Fibroblast of mammary gland (primary cell): ENCODE measurements around the gene SPRR1A.

Experiments
- DNase-seq: peaks from one replicate; pipeline ENCODE4 v3.0.0-alpha.2; 2010; ENCODE audit warnings: low read depth
- H3K4me3 ChIP-seq: 2 replicates; pipeline ENCODE4 v1.5.1; 2011; ENCODE audit warnings: low read depth, mild to moderate bottlenecking, low read length, moderate library complexity; ENCODE audit not compliant: control insufficient read depth
- TF ChIP-seq, protein P1 (sequence below): conservative IDR thresholded peaks from 2 replicates; pipeline ENCODE4 v1.5.1; 2011; ENCODE audit warnings: low read depth, low read length, inconsistent platforms; ENCODE audit not compliant: control insufficient read depth, insufficient read depth

The SPRR1A gene

DNA sequence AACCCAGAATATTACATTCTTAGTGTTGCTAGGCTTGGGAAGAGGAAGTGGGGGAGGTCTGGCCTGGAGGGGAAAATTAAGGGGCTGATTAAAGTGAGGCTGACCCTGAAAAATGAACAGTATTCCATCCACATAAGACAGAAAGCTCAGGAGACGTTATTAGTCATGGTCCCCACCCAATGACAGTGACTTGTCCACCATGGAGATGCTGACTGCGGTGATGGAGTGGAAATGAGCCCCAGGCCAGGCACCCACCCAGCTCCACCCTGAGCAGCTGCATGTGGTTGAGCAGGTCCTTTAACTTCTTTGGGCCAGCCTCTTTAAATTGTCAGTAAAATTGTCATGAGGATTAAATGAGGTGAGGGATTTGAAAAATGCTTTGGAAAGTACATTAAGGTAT is 14.8 kb upstream of the SPRR1A start:
- TF ChIP-seq, protein P1, sequence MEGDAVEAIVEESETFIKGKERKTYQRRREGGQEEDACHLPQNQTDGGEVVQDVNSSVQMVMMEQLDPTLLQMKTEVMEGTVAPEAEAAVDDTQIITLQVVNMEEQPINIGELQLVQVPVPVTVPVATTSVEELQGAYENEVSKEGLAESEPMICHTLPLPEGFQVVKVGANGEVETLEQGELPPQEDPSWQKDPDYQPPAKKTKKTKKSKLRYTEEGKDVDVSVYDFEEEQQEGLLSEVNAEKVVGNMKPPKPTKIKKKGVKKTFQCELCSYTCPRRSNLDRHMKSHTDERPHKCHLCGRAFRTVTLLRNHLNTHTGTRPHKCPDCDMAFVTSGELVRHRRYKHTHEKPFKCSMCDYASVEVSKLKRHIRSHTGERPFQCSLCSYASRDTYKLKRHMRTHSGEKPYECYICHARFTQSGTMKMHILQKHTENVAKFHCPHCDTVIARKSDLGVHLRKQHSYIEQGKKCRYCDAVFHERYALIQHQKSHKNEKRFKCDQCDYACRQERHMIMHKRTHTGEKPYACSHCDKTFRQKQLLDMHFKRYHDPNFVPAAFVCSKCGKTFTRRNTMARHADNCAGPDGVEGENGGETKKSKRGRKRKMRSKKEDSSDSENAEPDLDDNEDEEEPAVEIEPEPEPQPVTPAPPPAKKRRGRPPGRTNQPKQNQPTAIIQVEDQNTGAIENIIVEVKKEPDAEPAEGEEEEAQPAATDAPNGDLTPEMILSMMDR, result no peak
- DNase-seq, result no peak
- H3K4me3 ChIP-seq, result no peak overlapping the region

DNA sequence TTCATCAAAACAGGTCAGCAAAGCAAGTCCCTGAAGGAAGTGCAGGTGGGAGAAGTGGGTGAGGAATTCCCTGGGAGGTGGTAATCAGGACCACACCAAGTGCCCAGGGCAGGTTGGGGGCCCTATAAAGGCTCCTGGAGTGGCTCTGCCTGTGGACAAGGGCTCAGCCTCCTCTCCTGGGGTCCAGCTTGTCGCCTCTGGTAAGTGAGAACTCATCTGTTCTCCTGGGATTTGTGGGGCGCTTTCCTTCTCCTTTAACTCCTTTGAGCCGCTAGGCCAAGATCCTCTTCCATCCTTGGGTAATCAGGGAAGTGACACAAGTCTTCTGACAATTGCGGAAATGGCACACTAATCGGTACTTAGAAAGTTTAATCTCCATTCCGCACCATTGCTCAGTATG is 13.4 kb upstream of the SPRR1A start, which contains the start of gene SPRR4:
Gene SPRR4, plus strand, starts transcription at position 154 of the 400 bp plus-strand sequence. CDS start 1,243 bp downstream, outside the sequence.
- TF ChIP-seq, protein P1, result no peak
- no peak within 1 kb of the TSS for H3K4me3 ChIP-seq
- no peak for DNase-seq

DNA sequence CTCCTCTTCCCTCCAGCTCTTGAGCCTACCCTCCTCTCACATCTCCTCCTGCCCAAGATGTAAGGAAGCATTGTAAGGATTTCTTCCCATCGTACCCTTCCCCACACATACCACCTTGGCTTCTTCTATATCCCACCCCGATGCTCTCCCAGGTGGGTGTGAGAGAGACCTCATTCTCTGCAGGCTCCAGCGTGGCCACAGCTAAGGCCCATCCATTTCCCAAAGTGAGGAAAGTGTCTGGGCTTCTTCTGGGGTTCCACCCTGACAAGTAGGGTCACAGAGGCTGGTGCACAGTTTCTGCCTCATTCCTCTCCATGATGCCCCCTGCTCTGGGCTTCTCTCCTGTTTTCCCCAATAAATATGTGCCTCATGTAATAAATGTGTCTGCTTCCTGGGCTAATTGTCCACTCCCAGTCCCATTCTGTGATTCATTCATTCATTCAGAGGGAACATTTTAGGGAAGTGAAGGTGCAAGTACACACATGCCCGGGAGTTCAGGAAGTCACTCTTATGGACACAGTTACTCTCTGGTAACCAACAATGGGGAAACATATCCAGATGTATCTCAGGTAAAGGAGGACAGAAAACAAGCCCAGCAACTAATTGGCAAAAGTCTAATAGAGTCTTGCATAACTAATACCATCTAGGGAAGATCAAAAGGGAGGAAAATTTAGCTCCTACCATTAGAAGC is 11.5 kb upstream of the SPRR1A start:
- DNase-seq, result no peak
- TF ChIP-seq, protein P1, result no peak
- H3K4me3 ChIP-seq, result no peak overlapping the region

DNA sequence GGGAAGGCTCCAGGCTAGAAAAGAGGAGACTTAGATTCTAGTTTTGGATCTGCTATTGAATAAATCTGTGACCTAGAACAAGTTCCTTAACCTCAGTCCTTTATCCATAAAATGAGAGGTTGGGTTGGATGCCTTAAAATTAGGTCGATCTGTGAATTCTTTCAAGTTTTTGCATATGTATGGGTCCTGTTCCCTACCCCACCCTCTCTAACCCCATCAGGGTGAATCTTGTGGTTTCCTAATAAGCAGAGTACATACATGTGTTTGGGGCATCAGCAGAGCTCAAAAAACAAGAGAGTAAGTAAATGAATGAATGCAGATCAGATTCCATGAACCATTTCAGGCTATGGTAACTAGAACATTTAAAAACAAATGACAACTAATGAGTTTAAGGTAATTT is 7.2 kb upstream of the SPRR1A start:
- no peak for DNase-seq
- TF ChIP-seq, protein P1, result no peak
- no peak overlapping the region for H3K4me3 ChIP-seq

DNA sequence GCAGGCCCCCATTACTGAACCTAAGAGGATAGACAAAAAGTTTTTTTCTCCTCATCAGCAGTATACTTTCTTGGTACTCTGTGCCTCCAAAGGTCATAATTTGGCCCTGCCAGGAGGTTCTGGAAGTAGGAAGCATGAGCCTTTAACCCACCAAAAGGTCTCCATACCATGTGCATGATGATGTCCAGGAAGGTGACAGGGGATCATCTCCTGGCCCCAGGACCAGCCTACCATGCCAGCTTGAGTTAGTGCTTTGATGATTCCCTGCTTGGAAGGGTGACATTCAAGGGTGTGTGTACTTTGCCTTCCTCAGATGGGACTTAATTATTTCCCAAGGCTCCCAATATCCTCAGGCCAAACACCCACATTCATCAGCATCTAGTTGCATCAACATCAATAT is 6.3 kb upstream of the SPRR1A start:
- DNase-seq, result no peak
- H3K4me3 ChIP-seq, result no peak overlapping the region
- TF ChIP-seq, protein P1, result no peak

DNA sequence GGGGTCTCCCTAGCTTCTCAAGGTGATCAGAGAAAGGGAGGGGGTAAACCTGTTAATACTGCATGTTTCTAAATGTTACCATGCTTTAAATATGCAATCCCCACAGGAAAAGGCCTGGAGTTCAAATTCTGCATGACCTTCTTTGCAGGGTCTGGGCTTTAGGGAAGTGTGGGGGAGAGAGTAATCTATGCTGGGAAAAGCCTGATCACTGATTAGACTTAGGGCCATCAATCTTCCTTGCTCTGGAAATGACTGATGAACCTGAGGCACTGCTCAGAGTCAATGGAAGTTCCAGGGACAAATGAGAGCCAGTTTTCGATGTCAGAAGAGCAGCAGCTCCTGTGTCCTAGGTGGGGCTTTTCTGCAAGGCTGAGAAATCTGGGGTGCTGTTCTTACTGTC is 3.2 kb upstream of the SPRR1A start:
- no peak for DNase-seq
- H3K4me3 ChIP-seq, result no peak overlapping the region
- TF ChIP-seq, protein P1, result no peak
